Subcutaneous adipose tissue (tissue), 4 donors: Measurements from ENCODE around the gene RBM33. TPM values are rescaled to one million over a fixed set of nuclear protein-coding genes. Genes with fewer than 3 reads are reported as not detected.

Source experiments
- CTCF ChIP-seq: fragments of 450-650 bp; IDR thresholded peaks from one replicate; pipeline ENCODE4 v1.5.1; 2016; ENCODE audit warnings: low read depth, mild to moderate bottlenecking, control low read depth, antibody characterized with exemption, moderate library complexity
- total RNA-seq, 4 donors: library from RNA; depleted of rRNA; stranded (reverse); fragments of >200 nt; gene quantifications; one replicate each; pipeline ENCODE4 v1.1.0, GENCODE V29; 2016

RBM33 gene
- total RNA-seq, 4 donors from 2014 or later: 33.9 to 69.1 (median 46.2) TPM

GRCh38 chr7:155709453-155709852 is 65.0 kb downstream of the RBM33 start:
- TF ChIP-seq CTCF: no peak

- TF ChIP-seq CTCF: no peak
Measured at GRCh38 chr7:155710031-155710430, 65.6 kb downstream of the RBM33 start.

GRCh38 chr7:155710530-155710929 is 66.1 kb downstream of the RBM33 start:
- TF ChIP-seq CTCF: no peak

GRCh38 chr7:155711081-155711480 is 66.6 kb downstream of the RBM33 start:
- no peak for TF ChIP-seq CTCF

GRCh38 chr7:155713384-155713783 is 68.9 kb downstream of the RBM33 start:
- no peak for TF ChIP-seq CTCF

GRCh38 chr7:155714702-155715101 is 70.2 kb downstream of the RBM33 start:
- no peak for TF ChIP-seq CTCF

GRCh38 chr7:155715111-155715805 is 70.8 kb downstream of the RBM33 start:
- no peak for TF ChIP-seq CTCF
